SK-N-SH (cell line): ENCODE results near the gene ADGRL4.

ENCODE experiments used
- EZH2phosphoT487 ChIP-seq: fragments of 200-600 bp; sonication (generic); IDR thresholded peaks from 2 replicates; pipeline ENCODE4 v1.6.1; 2017; ENCODE audit warnings: low read depth, mixed run types, mild to moderate bottlenecking, antibody characterized with exemption, moderate library complexity, borderline replicate concordance
- JUND ChIP-seq: IDR thresholded peaks from 2 replicates; pipeline ENCODE4 v1.4.0; 2012
- POLR2AphosphoS5 ChIP-seq: IDR thresholded peaks from 2 replicates; pipeline ENCODE4 v1.6.1; 2012; ENCODE audit warnings: low read depth, low read length
- RCOR1 ChIP-seq: fragments of 150-350 bp; IDR thresholded peaks from 2 replicates; pipeline ENCODE4 v1.6.1; 2017; ENCODE audit warnings: antibody characterized with exemption, low read length
- RFX5 ChIP-seq: IDR thresholded peaks from 2 replicates; pipeline ENCODE4 v1.6.1; 2012; ENCODE audit warnings: mild to moderate bottlenecking, improper control_type of control experiment, low read length
- TAF1 ChIP-seq: IDR thresholded peaks from 2 replicates; pipeline ENCODE4 v1.6.1; 2012; ENCODE audit warnings: low read depth, mild to moderate bottlenecking, low read length, moderate library complexity, borderline replicate concordance
- YY1 ChIP-seq: IDR thresholded peaks from 2 replicates; pipeline ENCODE4 v1.4.0; 2012; ENCODE audit warnings: low read depth, mild to moderate bottlenecking
- TF ChIP-seq, protein P1 (sequence below): fragments of 200-600 bp; sonication (generic); IDR thresholded peaks from 2 replicates; pipeline ENCODE4 v1.6.1; 2017; ENCODE audit warnings: antibody characterized with exemption, mild to moderate bottlenecking, moderate library complexity
- TF ChIP-seq, protein P2 (sequence below): IDR thresholded peaks from 2 replicates; pipeline ENCODE4 v1.4.0; 2012; ENCODE audit warnings: low read depth, borderline replicate concordance

DNA sequence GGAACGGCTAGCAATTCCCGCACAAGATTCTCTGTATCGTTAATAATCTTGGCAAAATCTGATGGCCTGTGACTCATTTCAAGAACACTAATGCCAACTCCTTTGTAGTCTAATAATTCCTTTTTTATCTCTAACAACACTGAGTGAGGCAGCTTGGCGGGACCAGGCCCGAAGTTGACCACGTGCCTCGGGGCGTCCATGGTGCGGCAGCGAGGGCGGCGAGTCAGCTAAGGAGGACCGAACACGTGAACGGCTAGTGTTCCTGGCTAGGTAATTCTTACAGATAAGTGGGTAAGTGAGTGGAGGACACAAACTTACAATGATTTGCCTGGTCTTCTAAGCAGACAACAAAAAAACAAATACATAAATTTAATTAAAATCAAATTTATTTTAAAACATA is 49.3 kb upstream of the ADGRL4 start:
- TF ChIP-seq, protein P1, sequence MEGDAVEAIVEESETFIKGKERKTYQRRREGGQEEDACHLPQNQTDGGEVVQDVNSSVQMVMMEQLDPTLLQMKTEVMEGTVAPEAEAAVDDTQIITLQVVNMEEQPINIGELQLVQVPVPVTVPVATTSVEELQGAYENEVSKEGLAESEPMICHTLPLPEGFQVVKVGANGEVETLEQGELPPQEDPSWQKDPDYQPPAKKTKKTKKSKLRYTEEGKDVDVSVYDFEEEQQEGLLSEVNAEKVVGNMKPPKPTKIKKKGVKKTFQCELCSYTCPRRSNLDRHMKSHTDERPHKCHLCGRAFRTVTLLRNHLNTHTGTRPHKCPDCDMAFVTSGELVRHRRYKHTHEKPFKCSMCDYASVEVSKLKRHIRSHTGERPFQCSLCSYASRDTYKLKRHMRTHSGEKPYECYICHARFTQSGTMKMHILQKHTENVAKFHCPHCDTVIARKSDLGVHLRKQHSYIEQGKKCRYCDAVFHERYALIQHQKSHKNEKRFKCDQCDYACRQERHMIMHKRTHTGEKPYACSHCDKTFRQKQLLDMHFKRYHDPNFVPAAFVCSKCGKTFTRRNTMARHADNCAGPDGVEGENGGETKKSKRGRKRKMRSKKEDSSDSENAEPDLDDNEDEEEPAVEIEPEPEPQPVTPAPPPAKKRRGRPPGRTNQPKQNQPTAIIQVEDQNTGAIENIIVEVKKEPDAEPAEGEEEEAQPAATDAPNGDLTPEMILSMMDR, result no peak
- TF ChIP-seq EZH2phosphoT487, result no peak
- TF ChIP-seq RFX5, result no peak
- no peak for TF ChIP-seq RCOR1
- TF ChIP-seq JUND, result no peak
- TF ChIP-seq, protein P2, sequence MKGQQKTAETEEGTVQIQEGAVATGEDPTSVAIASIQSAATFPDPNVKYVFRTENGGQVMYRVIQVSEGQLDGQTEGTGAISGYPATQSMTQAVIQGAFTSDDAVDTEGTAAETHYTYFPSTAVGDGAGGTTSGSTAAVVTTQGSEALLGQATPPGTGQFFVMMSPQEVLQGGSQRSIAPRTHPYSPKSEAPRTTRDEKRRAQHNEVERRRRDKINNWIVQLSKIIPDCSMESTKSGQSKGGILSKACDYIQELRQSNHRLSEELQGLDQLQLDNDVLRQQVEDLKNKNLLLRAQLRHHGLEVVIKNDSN, result no peak
- TF ChIP-seq TAF1, result no peak
- no peak for TF ChIP-seq POLR2AphosphoS5
- TF ChIP-seq YY1, result no peak
